Measurements from ENCODE around the gene VPS13D.

VPS13D gene

GRCh38 chr1:12341667-12342066, 111.8 kb downstream of the VPS13D start:
- DNase-seq = no peak

- DNase-seq = no peak
Measured at GRCh38 chr1:12342401-12343003, 112.7 kb downstream of the VPS13D start.

GRCh38 chr1:12343823-12344487, 114.1 kb downstream of the VPS13D start:
- DNase-seq = no peak

GRCh38 chr1:12344596-12345349, 114.9 kb downstream of the VPS13D start:
- DNase-seq = no peak

GRCh38 chr1:12345350-12346217, 115.8 kb downstream of the VPS13D start:
- DNase-seq = no peak

- no peak for DNase-seq
Measured at GRCh38 chr1:12346483-12347151, 116.8 kb downstream of the VPS13D start.

- DNase-seq = no peak
Measured at GRCh38 chr1:12348113-12348512, 118.3 kb downstream of the VPS13D start.

- no peak for DNase-seq
Measured at GRCh38 chr1:12353981-12354380, 124.2 kb downstream of the VPS13D start.

GRCh38 chr1:12356004-12356890, 126.4 kb downstream of the VPS13D start:
- no peak for DNase-seq

GRCh38 chr1:12358499-12358898, 128.7 kb downstream of the VPS13D start:
- DNase-seq = no peak

GRCh38 chr1:12359359-12360133, 129.7 kb downstream of the VPS13D start:
- no peak for DNase-seq

GRCh38 chr1:12368646-12369045, 138.8 kb downstream of the VPS13D start:
- DNase-seq = no peak

- no peak for DNase-seq
Measured at GRCh38 chr1:12369258-12369657, 139.4 kb downstream of the VPS13D start.

GRCh38 chr1:12370333-12370975, 140.6 kb downstream of the VPS13D start:
- no peak for DNase-seq

- no peak for DNase-seq
Measured at GRCh38 chr1:12371053-12371452, 141.2 kb downstream of the VPS13D start.

GRCh38 chr1:12372180-12372579, 142.3 kb downstream of the VPS13D start:
- no peak for DNase-seq

- no peak for DNase-seq
Measured at GRCh38 chr1:12372761-12373160, 142.9 kb downstream of the VPS13D start.

GRCh38 chr1:12375133-12375829, 145.5 kb downstream of the VPS13D start:
- DNase-seq = no peak

- no peak for DNase-seq
Measured at GRCh38 chr1:12376236-12377045, 146.6 kb downstream of the VPS13D start.

Data from activated CD4-positive, alpha-beta T cell treated with anti-CD3 and anti-CD28 coated beads, Interleukin-2, amount 50 U/mL, for 4 hours (primary cell).